HG02943 (cell line): ENCODE results near the gene TBX21.
"Not testable (repeated sequence)": the region's sequence is repeated elsewhere in the genome, so short reads cannot be mapped to it uniquely, and the experiment has no call there.

Experiments used
- ATAC-seq: cut with Tn5 transposase; IDR thresholded peaks from one replicate; pipeline ENCODE4 v1.9.1; 2021; ENCODE audit warnings: mild to moderate bottlenecking, low read depth, moderate library complexity; ENCODE audit not compliant: unreplicated experiment

Gene TBX21

DNA sequence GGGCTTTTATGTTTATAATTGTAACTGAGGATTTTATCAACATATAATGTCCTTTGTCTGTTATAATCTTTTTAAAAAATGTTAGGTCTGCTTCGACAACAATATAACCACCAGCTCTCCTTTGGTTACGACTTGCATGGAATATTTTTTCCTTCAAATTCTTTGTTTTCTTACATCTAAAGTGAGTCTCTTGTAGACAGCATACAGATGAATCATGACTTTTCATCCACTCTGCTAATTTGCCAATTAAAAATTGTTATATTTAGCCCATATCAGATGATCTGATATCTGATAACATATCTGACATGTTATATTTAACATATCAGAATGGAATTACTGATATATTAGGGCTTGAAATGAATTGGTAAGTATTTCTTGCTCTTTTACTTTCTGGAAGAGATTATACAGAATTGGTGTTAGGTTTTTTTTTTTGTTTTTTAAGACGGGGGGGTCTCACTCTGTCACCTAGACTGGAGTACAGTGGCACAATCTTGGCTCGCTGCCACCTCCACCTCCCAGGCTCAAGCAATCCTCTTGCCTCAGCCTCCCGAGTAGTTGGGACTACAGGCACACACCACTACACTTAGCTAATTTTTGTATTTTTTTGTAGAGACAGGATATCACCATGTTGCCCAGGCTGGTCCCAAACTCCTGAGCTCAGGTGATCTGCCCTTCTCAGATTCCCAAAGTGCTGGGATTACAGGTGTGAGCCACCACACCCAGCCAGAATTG lies 27.5 kb downstream of the TBX21 start:
- no peak for ATAC-seq

DNA sequence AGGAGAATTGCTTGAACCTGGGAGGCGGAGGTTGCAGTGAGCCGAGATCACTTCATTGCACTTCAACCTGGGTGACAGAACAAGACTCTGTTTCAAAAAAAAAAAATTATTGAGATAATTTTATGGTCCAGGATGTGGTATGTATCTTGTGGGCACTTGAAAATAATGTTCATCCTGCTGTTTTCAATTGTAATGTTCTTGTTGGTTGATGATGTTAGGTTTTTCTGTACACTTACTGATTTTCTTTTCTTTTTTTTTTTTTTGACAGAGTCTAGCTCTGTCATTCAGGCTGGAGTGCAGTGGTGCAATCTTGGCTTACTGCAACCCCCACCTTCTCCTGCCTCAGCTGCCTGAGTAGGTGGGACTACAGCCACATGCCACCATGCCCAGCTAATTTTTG lies 29.7 kb downstream of the TBX21 start:
- ATAC-seq: no peak

DNA sequence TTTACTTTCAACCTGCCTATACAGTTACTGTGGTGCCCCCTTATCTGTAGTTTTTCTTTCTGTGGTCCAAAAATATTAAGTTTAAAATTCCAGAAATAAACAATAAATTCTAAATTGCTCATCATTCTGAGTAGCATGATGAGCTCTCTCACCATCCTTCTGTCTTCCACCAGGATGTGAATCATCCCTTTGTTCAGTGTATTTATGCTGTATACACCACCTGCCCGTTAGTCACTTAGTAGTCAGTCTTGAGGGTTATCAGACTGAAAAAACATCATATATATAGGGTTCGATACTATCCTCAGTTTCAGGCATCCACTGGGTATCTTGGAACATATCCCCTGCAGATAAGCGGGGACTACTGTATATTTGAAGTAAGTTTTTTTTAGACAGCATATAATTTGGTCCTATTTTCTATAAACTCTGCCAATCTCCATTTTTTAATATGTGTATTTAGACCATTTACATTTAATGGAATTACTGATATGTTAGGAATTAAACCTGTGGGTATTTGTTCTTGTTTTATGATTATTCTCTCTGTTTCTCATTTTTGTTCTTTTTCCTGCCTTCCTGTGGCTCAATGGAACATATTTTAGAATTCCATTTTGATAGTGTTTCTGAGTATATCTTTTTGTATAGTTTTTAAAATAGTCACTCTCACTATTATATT lies 31.0 kb downstream of the TBX21 start:
- ATAC-seq: no peak

GRCh38 chr17:47773649-47774048 lies 40.6 kb downstream of the TBX21 start:
- not testable (repeated sequence) for ATAC-seq

DNA sequence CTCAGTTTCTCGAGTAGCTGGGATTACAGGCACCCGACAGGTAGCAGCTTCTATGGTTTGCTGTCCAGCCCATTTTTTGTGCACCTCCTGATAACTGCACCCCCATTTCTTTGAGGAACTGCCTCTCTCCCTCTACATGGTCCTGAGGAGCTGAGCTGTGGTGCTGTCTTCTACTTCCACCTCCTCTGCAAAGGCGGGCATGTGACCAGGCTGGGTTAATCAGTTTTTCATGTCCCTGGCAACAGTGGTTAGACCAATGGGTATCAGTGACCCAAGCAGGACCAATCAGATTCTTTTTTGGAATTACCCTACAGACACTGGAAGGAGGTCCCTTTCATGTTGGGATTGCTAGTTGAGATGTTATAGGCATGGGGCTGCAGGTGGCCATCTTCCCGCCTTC lies 41.3 kb downstream of the TBX21 start:
- ATAC-seq: no peak

DNA sequence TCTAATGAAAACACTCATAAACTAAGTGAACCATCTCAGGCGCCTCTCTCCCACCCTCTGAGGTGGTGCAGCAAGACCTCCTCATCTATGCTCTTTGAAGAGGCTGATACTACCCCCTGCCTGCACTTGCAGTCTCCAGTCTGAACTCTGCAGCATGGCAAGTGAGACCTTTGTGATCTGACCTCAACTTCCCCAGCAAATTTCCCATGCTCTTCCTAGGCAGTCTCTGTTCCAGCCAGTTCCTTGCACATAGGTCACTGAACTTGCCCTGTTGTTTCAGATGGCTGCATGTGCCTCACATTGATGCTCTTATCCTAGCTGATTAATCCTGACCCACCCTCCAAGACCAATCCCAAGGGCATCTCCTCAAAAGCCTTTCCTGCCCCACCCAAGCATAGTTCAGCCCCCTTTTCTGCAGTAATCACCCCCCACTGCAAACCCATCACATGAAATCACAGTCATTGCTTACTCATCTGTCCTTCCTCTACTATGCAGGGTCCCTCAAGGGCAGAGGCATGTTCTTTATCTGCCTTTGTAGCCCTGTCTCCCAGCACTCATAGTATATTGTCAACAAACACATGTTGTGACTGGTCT lies 42.0 kb downstream of the TBX21 start:
- ATAC-seq: no peak

- ATAC-seq: no peak
These were observed 43.5 kb downstream of the TBX21 start for GRCh38 chr17:47776330-47777197.

- no peak for ATAC-seq
These were observed 45.2 kb downstream of the TBX21 start for GRCh38 chr17:47778184-47778635.

- no peak for ATAC-seq
These were observed 48.4 kb downstream of the TBX21 start for GRCh38 chr17:47781397-47781796.

- no peak for ATAC-seq
These were observed 52.6 kb downstream of the TBX21 start for GRCh38 chr17:47785538-47786123.

GRCh38 chr17:47789611-47790561 lies 56.9 kb downstream of the TBX21 start:
- ATAC-seq: no peak

DNA sequence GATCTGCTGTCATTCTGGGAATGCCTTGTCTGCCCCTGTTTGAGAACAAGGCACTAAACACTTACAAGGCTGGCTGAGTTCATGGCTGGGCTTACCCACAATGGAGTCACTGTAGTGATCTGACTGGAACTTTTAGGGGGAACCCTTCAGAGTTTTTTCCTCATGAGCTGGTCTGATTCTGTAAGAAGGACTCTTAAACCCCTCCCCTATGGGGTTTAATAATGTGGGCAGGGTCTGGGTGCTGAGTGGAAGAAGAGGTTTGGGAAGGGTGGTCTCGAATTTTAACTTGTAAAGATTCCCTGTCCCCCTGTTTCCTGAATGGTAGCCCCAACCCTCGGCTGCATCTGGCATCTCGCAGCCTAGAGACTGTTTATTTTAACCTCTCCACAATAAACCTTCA lies 58.0 kb downstream of the TBX21 start:
- ATAC-seq: no peak

DNA sequence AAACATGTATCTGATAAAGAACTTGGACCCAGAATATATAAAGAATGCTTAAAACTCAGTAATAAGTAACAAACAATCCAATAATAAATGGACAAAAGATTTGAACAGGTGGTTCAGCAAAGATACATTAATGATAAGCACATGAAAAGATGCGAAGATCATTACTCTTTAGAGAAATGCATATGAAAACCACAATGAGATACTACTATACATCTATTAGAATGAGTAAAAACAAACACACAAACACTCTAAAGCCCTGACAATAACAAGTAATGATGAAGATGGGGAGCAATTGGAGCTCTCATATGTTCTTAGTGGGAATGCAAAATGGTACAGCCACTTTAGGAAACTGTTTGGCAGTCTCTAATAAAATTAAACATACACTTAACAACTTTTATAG lies 59.4 kb downstream of the TBX21 start:
- ATAC-seq: no peak

DNA sequence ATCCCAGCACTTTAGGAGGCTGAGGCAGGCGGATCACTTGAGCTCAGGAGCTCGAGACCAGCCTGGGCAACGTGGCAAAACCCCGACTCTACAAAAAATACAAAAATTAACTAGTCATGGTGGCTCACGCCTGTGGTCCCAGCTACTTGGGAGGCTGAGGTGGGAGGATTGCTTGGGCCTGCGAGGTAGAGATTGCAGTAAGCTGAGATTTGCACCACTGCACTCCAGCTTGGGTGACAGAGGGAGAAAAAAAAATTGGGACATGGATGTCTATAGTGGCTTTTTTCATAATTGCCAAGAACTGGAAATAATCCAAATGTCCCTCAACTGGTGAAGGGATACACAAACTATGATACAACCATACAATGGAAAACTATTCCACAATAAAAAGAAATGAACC lies 59.9 kb downstream of the TBX21 start:
- no peak for ATAC-seq
